BLaER1 treated with 17β-estradiol and CSF1 and Interleukin-3, amounts not matched to agents 10 nM and 100 nM (cell line): ENCODE measurements around the gene CBX3.
"Not testable (repeated sequence)": the region's sequence is repeated elsewhere in the genome, so short reads cannot be mapped to it uniquely, and the experiment has no call there.

Source experiments
- H3K27ac ChIP-seq, 11 experiments: shearing (Covaris generic); formaldehyde crosslinking; 2 replicates each; pipeline ENCODE4 v1.8.1; 2022
- H3K27me3 ChIP-seq, 11 experiments: shearing (Covaris generic); formaldehyde crosslinking; 2 replicates each; pipeline ENCODE4 v1.8.1; 2022
- H3K36me3 ChIP-seq, 11 experiments: shearing (Covaris generic); formaldehyde crosslinking; 2 replicates each; pipeline ENCODE4 v1.8.1; 2022
- H3K4me1 ChIP-seq, 10 experiments: shearing (Covaris generic); formaldehyde crosslinking; 2 replicates each; pipeline ENCODE4 v1.8.1; 2022
- H3K4me2 ChIP-seq, 11 experiments: shearing (Covaris generic); formaldehyde crosslinking; 2 replicates each; pipeline ENCODE4 v1.8.1; 2022
- H3K4me3 ChIP-seq, 10 experiments: shearing (Covaris generic); formaldehyde crosslinking; 2 replicates each; pipeline ENCODE4 v1.8.1; 2022
- H3K9ac ChIP-seq, 11 experiments: shearing (Covaris generic); formaldehyde crosslinking; 2 replicates each; pipeline ENCODE4 v1.8.1; 2022
- H3K9me3 ChIP-seq, 11 experiments: shearing (Covaris generic); formaldehyde crosslinking; replicated peaks in 1 of 11; 2 replicates each; pipeline ENCODE4 v1.8.1; 2022
- H4K20me1 ChIP-seq, 11 experiments: shearing (Covaris generic); formaldehyde crosslinking; 2 replicates each; pipeline ENCODE4 v1.8.1; 2022
- Cebpa-rat ChIP-seq, 11 experiments: shearing (Covaris generic); IDR thresholded peaks; 2 replicates each; pipeline ENCODE4 v1.8.1; 2022

The CBX3 gene

GRCh38 chr7:26156451-26157420, 44.8 kb upstream of the CBX3 start:
- Histone ChIP-seq H3K4me3 (peak overlapping the region; percentile 40 to 64 (median 50)), H3K4me1 (peaks cover 52 to 69% (median 62%) of the 10 kb centered on the region in 10 experiments), H3K27me3 (peaks cover 0 to 10% (median 0%) of the 10 kb centered on the region in 11 experiments; a peak in 1 of 22 replicates), H3K9ac (peak overlapping the region; percentile 66 to 77 (median 74)), H3K27ac (peak overlapping the region; percentile 61 to 86 (median 79); a peak in 21 of 22 replicates), H4K20me1 (0 out of 22 replicates have a peak, but pooled peaks cover 0 to 5% (median 0%) of the 10 kb centered on the region in 11 experiments), H3K36me3 (no peaks in the 10 kb centered on the region), H3K4me2 (peak overlapping the region; percentile 73 to 98 (median 96)), H3K9me3 (no peaks in the 10 kb centered on the region)
- no peak for TF ChIP-seq Cebpa-rat (IDR thresholded peaks at IDR 0.05)

GRCh38 chr7:26157520-26158105, 43.9 kb upstream of the CBX3 start:
- no peaks in the 10 kb centered on the region for H3K9me3 ChIP-seq
- H3K4me3 ChIP-seq = peak overlapping the region in 1 of 10 experiments; percentile 54; a peak in 2 of 20 replicates
- H3K27ac ChIP-seq = peak overlapping the region in 5 of 11 experiments; percentile 76 to 86 (median 82); a peak in 9 of 22 replicates
- no peak for TF ChIP-seq Cebpa-rat (IDR thresholded peaks at IDR 0.05)
- no peaks in the 10 kb centered on the region for H3K36me3 ChIP-seq
- H3K27me3 ChIP-seq = peaks cover 0 to 5% (median 0%) of the 10 kb centered on the region in 11 experiments; a peak in 1 of 22 replicates
- peak overlapping the region in 3 of 11 experiments; percentile 73 to 74 (median 74); a peak in 6 of 22 replicates for H3K9ac ChIP-seq
- H3K4me1 ChIP-seq = peaks cover 49 to 66% (median 59%) of the 10 kb centered on the region in 10 experiments
- 0 out of 22 replicates have a peak, but pooled peaks cover 0 to 5% (median 0%) of the 10 kb centered on the region in 11 experiments for H4K20me1 ChIP-seq
- peak overlapping the region; percentile 73 to 98 (median 96); a peak in 21 of 22 replicates for H3K4me2 ChIP-seq

- no peak overlapping the region for H3K27ac ChIP-seq
- no peaks in the 10 kb centered on the region for H3K36me3 ChIP-seq
- TF ChIP-seq Cebpa-rat (IDR thresholded peaks at IDR 0.05) = no peak
- no peaks in the 10 kb centered on the region for H3K27me3 ChIP-seq
- H3K4me1 ChIP-seq = peaks cover 32 to 49% (median 42%) of the 10 kb centered on the region in 10 experiments
- peak overlapping the region in 4 of 11 experiments; percentile 6 to 98 (median 8); a peak in 2 of 22 replicates for H3K4me2 ChIP-seq
- H3K9ac ChIP-seq = no peak overlapping the region
- H3K4me3 ChIP-seq = no peak overlapping the region
- H4K20me1 ChIP-seq = 0 out of 22 replicates have a peak, but pooled peaks cover 0 to 5% (median 0%) of the 10 kb centered on the region in 11 experiments
- H3K9me3 ChIP-seq = peaks cover 0 to 5% (median 0%) of the 10 kb centered on the region in 11 experiments; a peak in 3 of 22 replicates
Observed at GRCh38 chr7:26159243-26159642, 42.3 kb upstream of the CBX3 start.

GRCh38 chr7:26160896-26161295, 40.6 kb upstream of the CBX3 start:
- Histone ChIP-seq H3K4me2 (0 out of 22 replicates have a peak overlapping the region, but pooled peaks of 1 of the 11 experiments have one; percentile 6), H3K27ac (no peak overlapping the region), H3K36me3 (no peaks in the 10 kb centered on the region), H4K20me1 (0 out of 22 replicates have a peak, but pooled peaks cover 0 to 2% (median 0%) of the 10 kb centered on the region in 11 experiments), H3K4me1 (peaks cover 16 to 33% (median 26%) of the 10 kb centered on the region in 10 experiments), H3K9ac (no peak overlapping the region), H3K9me3 (peaks cover 0 to 8% (median 0%) of the 10 kb centered on the region in 11 experiments; a peak in 3 of 22 replicates), H3K4me3 (no peak overlapping the region), H3K27me3 (no peaks in the 10 kb centered on the region)
- no peak for TF ChIP-seq Cebpa-rat (IDR thresholded peaks at IDR 0.05)

- no peak for TF ChIP-seq Cebpa-rat (IDR thresholded peaks at IDR 0.05)
- Histone ChIP-seq H3K9me3 (peaks cover 0 to 8% (median 0%) of the 10 kb centered on the region in 11 experiments; a peak in 3 of 22 replicates), H3K4me1 (peaks cover 2 to 26% (median 11%) of the 10 kb centered on the region in 10 experiments; a peak in 19 of 20 replicates)
Observed at GRCh38 chr7:26162431-26162830, 39.1 kb upstream of the CBX3 start.

GRCh38 chr7:26163804-26164203, 37.7 kb upstream of the CBX3 start:
- not testable (repeated sequence) for H3K9ac ChIP-seq, H3K27ac ChIP-seq, H3K9me3 ChIP-seq, H3K4me2 ChIP-seq, H3K27me3 ChIP-seq, H3K36me3 ChIP-seq, H4K20me1 ChIP-seq, H3K4me3 ChIP-seq
- peaks cover 0 to 12% (median 1%) of the 10 kb centered on the region in 10 experiments; a peak in 8 of 20 replicates for H3K4me1 ChIP-seq

More at GRCh38 chr7:26162431-26162830, 39.1 kb upstream of the CBX3 start:
- Histone ChIP-seq H3K36me3 (no peaks in the 10 kb centered on the region), H3K27ac (no peak overlapping the region), H3K9ac (no peak overlapping the region), H3K27me3 (no peaks in the 10 kb centered on the region), H4K20me1 (0 out of 22 replicates have a peak, but pooled peaks cover 0 to 3% (median 0%) of the 10 kb centered on the region in 11 experiments), H3K4me2 (no peak overlapping the region), H3K4me3 (no peak overlapping the region)

- Histone ChIP-seq H3K27me3 (no peaks in the 10 kb centered on the region), H3K27ac (no peak overlapping the region), H4K20me1 (0 out of 22 replicates have a peak, but pooled peaks cover 0 to 3% (median 0%) of the 10 kb centered on the region in 11 experiments), H3K4me2 (peak overlapping the region in 2 of 11 experiments; percentile 13 to 30; a peak in 1 of 22 replicates), H3K4me1 (peaks cover 0 to 10% (median 0%) of the 10 kb centered on the region in 10 experiments; a peak in 4 of 20 replicates), H3K4me3 (no peak overlapping the region), H3K36me3 (peaks cover 0 to 20% (median 14%) of the 10 kb centered on the region in 11 experiments; a peak in 17 of 22 replicates), H3K9me3 (peaks cover 0 to 11% (median 3%) of the 10 kb centered on the region in 11 experiments; a peak in 7 of 22 replicates), H3K9ac (no peak overlapping the region)
- no peak for TF ChIP-seq Cebpa-rat (IDR thresholded peaks at IDR 0.05)
Observed at GRCh38 chr7:26165950-26166683, 35.4 kb upstream of the CBX3 start.
